GM21390 (cell line): Measurements from ENCODE around the gene SH2D1A.
"Not testable (repeated sequence)": the region's sequence is repeated elsewhere in the genome, so short reads cannot be mapped to it uniquely, and the experiment has no call there.

Experiments
- ATAC-seq: cut with Tn5 transposase; IDR thresholded peaks from one replicate; pipeline ENCODE4 v1.9.1; 2021; ENCODE audit not compliant: unreplicated experiment

SH2D1A gene

GRCh38 chrX:124346117-124346876 lies at the start of gene SH2D1A:
TSS of gene SH2D1A (plus strand) at chrX:124346563. CDS start at chrX:124346643, 80 bp downstream.
- ATAC-seq, result no peak

GRCh38 chrX:124299323-124299722 lies 47.0 kb upstream of the SH2D1A start:
- not testable (repeated sequence) for ATAC-seq

- no peak for ATAC-seq
These were observed 46.0 kb upstream of the SH2D1A start for GRCh38 chrX:124300405-124300804.

- ATAC-seq, result no peak
These were observed 39.0 kb upstream of the SH2D1A start for GRCh38 chrX:124307253-124307907.

GRCh38 chrX:124325732-124326131 lies 20.6 kb upstream of the SH2D1A start:
- peak; percentile 66 for ATAC-seq

GRCh38 chrX:124328765-124329164 lies 17.6 kb upstream of the SH2D1A start:
- no peak for ATAC-seq

- ATAC-seq, result no peak
These were observed 13.6 kb upstream of the SH2D1A start, which contains the start of gene TEX13D for GRCh38 chrX:124332481-124333424. TSS of gene TEX13D (plus strand) at chrX:124332660. CDS start at chrX:124332918, 258 bp downstream.

GRCh38 chrX:124333862-124334261 lies 12.5 kb upstream of the SH2D1A start:
- ATAC-seq, result no peak

GRCh38 chrX:124334555-124334954 lies 11.8 kb upstream of the SH2D1A start:
- not testable (repeated sequence) for ATAC-seq

GRCh38 chrX:124335598-124335997 lies 10.8 kb upstream of the SH2D1A start:
- no peak for ATAC-seq

- no peak for ATAC-seq
These were observed 8.4 kb upstream of the SH2D1A start for GRCh38 chrX:124337916-124338315.

- ATAC-seq, result no peak
These were observed 7.4 kb upstream of the SH2D1A start for GRCh38 chrX:124338733-124339514.

GRCh38 chrX:124341396-124342132 lies 4.8 kb upstream of the SH2D1A start:
- no peak for ATAC-seq

- ATAC-seq, result no peak
These were observed 4.0 kb upstream of the SH2D1A start for GRCh38 chrX:124342174-124342867.

- no peak for ATAC-seq
These were observed 3.3 kb upstream of the SH2D1A start for GRCh38 chrX:124343016-124343415.

- ATAC-seq, result peak; percentile 58
These were observed 2.1 kb upstream of the SH2D1A start for GRCh38 chrX:124344246-124344645.

- no peak for ATAC-seq
These were observed 496 bp downstream of the SH2D1A start for GRCh38 chrX:124346877-124347241.

- ATAC-seq, result no peak
These were observed 879 bp downstream of the SH2D1A start for GRCh38 chrX:124347242-124347641.

- ATAC-seq, result no peak
These were observed 1.8 kb downstream of the SH2D1A start for GRCh38 chrX:124348182-124348581.
